K562 (cell line): Measurements from ENCODE around the gene PRR11. TPM values are rescaled to one million over a fixed set of nuclear protein-coding genes. Genes with fewer than 3 reads are reported as not detected.

Experiments used
- ATAC-seq: fragments of 200-7000 bp; cut with Tn5 transposase; 3 replicates; pipeline ENCODE4 v1.9.1; 2020; ENCODE audit warnings: moderate library complexity
- BruUV-seq: library from RNA; stranded (reverse); fragments of 400-500 nt; replicated peaks from 2 replicates; lab custom pipeline; 2021; lab: Mats Ljungman, UMichigan
- CTCF ChIA-PET: fragments of 300-600 bp; formaldehyde crosslinking; extraction: SDS; loops from one replicate; lab custom pipeline; 2021; ENCODE audit warnings: low intra/inter-chr PET ratio; lab: Yijun Ruan, JAX
- POLR2A ChIA-PET: fragments of 300-600, 350-650 bp; sonication (Branson Sonifier 250); formaldehyde crosslinking; extraction: SDS; loops from one replicate; lab custom pipeline; 2021; ENCODE audit warnings: antibody characterized with exemption, inconsistent platforms; lab: Yijun Ruan, JAX
- DNase-seq, 4 experiments: peaks; one replicate each; pipeline versions ENCODE4 v3.0.0 to v3.0.0-alpha.2; 2011 to 2018; ENCODE audit warnings: low spot score in 3 of 4, mixed read lengths in 3 of 4; ENCODE audit errors: extremely low read depth in 1 of 4
- FAIRE-seq: peaks from 2 replicates; lab custom pipeline; 2011; peaks lifted over from hg19 to GRCh38; lab: Jason Lieb, UNC
- H2AFZ ChIP-seq: 2 replicates; pipeline ENCODE4 v1.6.0; 2011; ENCODE audit warnings: low read depth, low read length, control low read depth, inconsistent platforms
- H3K27ac ChIP-seq: fragments of 200-600 bp; 3 replicates; pipeline ENCODE4 v1.8.0; 2011; ENCODE audit warnings: low read depth, mild to moderate bottlenecking, control low read depth, inconsistent platforms, low read length, moderate library complexity, mixed read lengths; ENCODE audit errors: extremely low read depth
- H3K27me3 ChIP-seq, 2 experiments: fragments of 300-600 bp in 1 of 2; 2 replicates in 1 of 2; 3 replicates in 1 of 2; pipeline versions ENCODE4 v1.6.0 to v1.8.0; 2011; ENCODE audit warnings: inconsistent platforms in 2 of 2, low read length in 2 of 2, mild to moderate bottlenecking in 1 of 2, mixed read lengths in 1 of 2, moderate library complexity in 1 of 2; ENCODE audit not compliant: control insufficient read depth in 2 of 2, insufficient read depth in 2 of 2
- H3K36me3 ChIP-seq: fragments of 300-600 bp; 3 replicates; pipeline ENCODE4 v1.8.0; 2011; ENCODE audit warnings: mild to moderate bottlenecking, low read length, inconsistent platforms; ENCODE audit not compliant: control insufficient read depth, insufficient read depth
- H3K4me1 ChIP-seq, 2 experiments: fragments of 200-600 bp in 1 of 2; replicated peaks in 1 of 2; 2 replicates in 1 of 2; 3 replicates in 1 of 2; pipeline versions ENCODE4 v1.5.1 to v1.8.0; 2011; ENCODE audit warnings: inconsistent platforms in 2 of 2, low read length in 2 of 2, mild to moderate bottlenecking in 1 of 2, mixed read lengths in 1 of 2, moderate library complexity in 1 of 2; ENCODE audit not compliant: control insufficient read depth in 2 of 2, insufficient read depth in 2 of 2
- H3K4me2 ChIP-seq: 2 replicates; pipeline ENCODE4 v1.6.1; 2011; ENCODE audit warnings: low read length, control low read depth, inconsistent platforms, mixed read lengths; ENCODE audit not compliant: insufficient read depth
- H3K4me3 ChIP-seq: fragments of 200-600 bp; sonication (generic), shearing (Covaris generic); 2 replicates; pipeline ENCODE4 v1.5.1; 2016; ENCODE audit warnings: control low read depth, inconsistent platforms
- H3K79me2 ChIP-seq: fragments of 200-600 bp; 3 replicates; pipeline ENCODE4 v1.8.0; 2011; ENCODE audit warnings: low read length, inconsistent platforms; ENCODE audit not compliant: control insufficient read depth, insufficient read depth
- H3K9ac ChIP-seq, 2 experiments: 2 replicates each; pipeline versions ENCODE4 v1.6.0 to v1.6.1; 2011; ENCODE audit warnings: low read depth in 2 of 2, low read length in 2 of 2, control low read depth in 1 of 2, inconsistent platforms in 1 of 2, mild to moderate bottlenecking in 1 of 2, mixed read lengths in 1 of 2; ENCODE audit not compliant: insufficient read depth in 1 of 2
- H3K9me1 ChIP-seq: one replicate; pipeline ENCODE4 v1.6.0; 2011; ENCODE audit warnings: inconsistent platforms, mild to moderate bottlenecking, low read length, moderate library complexity; ENCODE audit not compliant: control insufficient read depth, insufficient read depth
- H3K9me3 ChIP-seq: replicated peaks from 2 replicates; pipeline ENCODE4 v1.5.1; 2011; ENCODE audit warnings: low read depth, low read length, inconsistent platforms; ENCODE audit not compliant: control insufficient read depth, insufficient read depth
- H4K20me1 ChIP-seq: replicated peaks from 2 replicates; pipeline ENCODE4 v1.6.1; 2011; ENCODE audit warnings: low read length, inconsistent platforms, mixed read lengths; ENCODE audit not compliant: control insufficient read depth, insufficient read depth
- GATAD2B ChIP-seq: fragments of 450-650 bp; IDR thresholded peaks from 2 replicates; pipeline ENCODE4 v1.6.1; 2017; ENCODE audit warnings: mild to moderate bottlenecking, borderline replicate concordance
- POLR2G ChIP-seq: fragments of 200-400 bp; formaldehyde crosslinking; IDR thresholded peaks from 2 replicates; pipeline ENCODE4 v1.6.1; 2017; ENCODE audit warnings: low read depth, mild to moderate bottlenecking, antibody characterized with exemption, low read length, moderate library complexity
- RFX7 ChIP-seq: fragments of 250-450 bp; sonication (Bioruptor Pico); IDR thresholded peaks from 2 replicates; pipeline ENCODE4 v1.5.1; 2021; ENCODE audit warnings: mild to moderate bottlenecking
- SMARCC2 ChIP-seq: fragments of 450-650 bp; IDR thresholded peaks from 2 replicates; pipeline ENCODE4 v1.6.1; 2017; ENCODE audit warnings: antibody characterized with exemption, moderate library complexity, mild to moderate bottlenecking, low read depth
- ZNF282 ChIP-seq: sonication (generic); formaldehyde crosslinking; IDR thresholded peaks from 2 replicates; pipeline ENCODE4 v1.8.1; 2023; ENCODE audit warnings: missing genetic modification reagents
- ZNF592 ChIP-seq: fragments of 450-650 bp; IDR thresholded peaks from 2 replicates; pipeline ENCODE4 v1.6.1; 2017; ENCODE audit warnings: antibody characterized with exemption, mild to moderate bottlenecking
- ZNF766 ChIP-seq: fragments of 200-800 bp; sonication (Bioruptor generic); conservative IDR thresholded peaks from 2 replicates; pipeline ENCODE4 v1.6.1; 2016; ENCODE audit warnings: missing genetic modification characterization, missing compliant biosample characterization
- ZNF77 ChIP-seq: fragments of 250-450 bp; sonication (Bioruptor Pico); IDR thresholded peaks from 2 replicates; pipeline ENCODE4 v1.5.0; 2020
- WGBS: fragments of 100-300 bp; shearing (Covaris generic); methylation state at CpG from one replicate; pipeline ENCODE4 v1.1.6; 2016; ENCODE audit warnings: low coverage, mixed read lengths; ENCODE audit not compliant: insufficient coverage; ENCODE audit errors: missing lambda C conversion rate; 5-methylcytosine and 5-hydroxymethylcytosine counted together
- in situ Hi-C: fragments of 300-500 bp; cut with MboI; formaldehyde crosslinking; loops from 4 replicates; pipeline ENCODE4 v1.15.0; 2018; ENCODE audit warnings: inconsistent platforms, mixed read lengths
- intact Hi-C: fragments of 100-400 bp; cut with micrococcal nuclease; formaldehyde crosslinking; loops from 2 replicates; pipeline ENCODE4 v1.14.2; 2022
- polyA plus RNA-seq, 8 experiments: library from polyadenylated mRNA; depleted of rRNA in 4 of 8; stranded (reverse) in 5 of 8; unstranded in 3 of 8; fragments of >200 nt; fragmentation: Nextera tagmentation in 2 of 8; fragmentation: Illumina TruSeq in 1 of 8; extraction: Ambion mirVana in 2 of 8; extraction: Trizol in 1 of 8; gene quantifications; 2 replicates each; pipeline versions ENCODE4 v1.2.1 to v1.2.3, GENCODE V29; 2011 to 2014; ENCODE audit warnings: inconsistent platforms in 1 of 8, missing spikeins in 1 of 8
- total RNA-seq, 7 experiments: library from RNA; depleted of rRNA in 6 of 7; stranded (reverse); fragments of >200 nt in 6 of 7; fragmentation: Illumina TruSeq in 2 of 7; extraction: Trizol in 2 of 7; gene quantifications; 2 replicates each; pipeline versions ENCODE4 v1.2.1 to v1.2.3, GENCODE V29; 2011 to 2021; ENCODE audit warnings: low replicate concordance in 1 of 7

PRR11 gene
- total and polyA plus RNA-seq, 9 of the 15 experiments (the other 6 are each of a cell fraction or from before 2014, with no cell fraction given), result 13.3 to 75.2 (median 46.4) TPM

- BruUV-seq, result no TSS peak
- Histone ChIP-seq H4K20me1 (no peaks in the 10 kb centered on the region), H3K4me1 (peaks cover 3 to 11% of the 10 kb centered on the region in 2 experiments; a peak in 2 of 5 replicates), H3K27ac (peak overlapping the region; percentile 17; the same call in 2 of the 3 replicates), H2AFZ (peak overlapping the region; percentile 95), H3K9ac (peak overlapping the region; percentile 40 to 62), H3K4me3 (peak overlapping the region; percentile 93), H3K9me1 (no peaks in the 10 kb centered on the region), H3K36me3 (peaks cover 7% of the 10 kb centered on the region; the same call in 2 of the 3 replicates), H3K4me2 (peak overlapping the region; percentile 97), H3K9me3 (no peaks in the 10 kb centered on the region), H3K27me3 (no peaks in the 10 kb centered on the region), H3K79me2 (peaks cover 23% of the 10 kb centered on the region)
- no peak for FAIRE-seq
- no peak for ATAC-seq
- intact Hi-C loops (loop anchor here (1.0 to 2.0 kb wide), 2 partner anchors 91 to 221 kb away; no protein-coding TSS in a partner anchor), in situ Hi-C loops (loop anchor here (5.0 kb wide), 1 partner anchor 217 kb away; no protein-coding TSS in a partner anchor)
- TF ChIP-seq SMARCC2 (no peak), ZNF77 (no peak), ZNF766 (CRISPR knock-in tag) (0 out of 2 replicates have a peak, but pooled peaks have one; percentile 17), ZNF282 (CRISPR knock-in tag) (no peak), POLR2G (no peak), GATAD2B (0 out of 2 replicates have a peak, but pooled peaks have one; percentile 25), ZNF592 (0 out of 2 replicates have a peak, but pooled peaks have one; percentile 7), RFX7 (CRISPR knock-in tag) (no peak)
- 23% methylated on average over 7 of the region's 7 CpGs for WGBS
- ChIA-PET POLR2A (interaction anchor here (0.6 to 1.6 kb wide), 3 partner anchors 10 to 1259 kb away, joined by 3 to 13 read pairs (median 4); partner anchors contain the start of gene SMG8), CTCF (no interaction called here)
- no peak for DNase-seq
Measured at GRCh38 chr17:59219992-59220327, 64.4 kb downstream of the PRR11 start.
